ENCODE measurements around the gene PIEZO1.

GRCh38 chr16:88758944-88759244 lies 26.1 kb downstream of the PIEZO1 start:
- no peak for TF ChIP-seq CTCF (conservative IDR thresholded peaks at IDR 0.05)
- no peak for TF ChIP-seq ZFX (IDR thresholded peaks at IDR 0.05)

Measured in C4-2B (cell line).